HepG2 (cell line): ENCODE data around the gene ZDHHC24. TPM values are rescaled to one million over a fixed set of nuclear protein-coding genes. Genes with fewer than 3 reads are reported as not detected.
A peak's percentile ranks its signal among the peaks of the same experiment; 100 is the strongest.

ENCODE experiments used
- ATAC-seq: fragments of 200-7000 bp; cut with Tn5 transposase; 3 replicates; pipeline ENCODE4 v1.9.1; 2020; ENCODE audit warnings: mild to moderate bottlenecking, moderate library complexity
- BruUV-seq: library from RNA; stranded (reverse); fragments of 400-500 nt; replicated peaks from 2 replicates; lab custom pipeline; 2021; lab: Mats Ljungman, UMichigan
- CTCF ChIA-PET: fragments of 300-600 bp; formaldehyde crosslinking; extraction: SDS; loops from one replicate; lab custom pipeline; 2021; ENCODE audit warnings: low total read pairs, inconsistent platforms, low intra/inter-chr PET ratio; lab: Yijun Ruan, JAX
- POLR2A ChIA-PET: fragments of 350-600 bp; sonication (Branson Sonifier 250); formaldehyde crosslinking; loops from one replicate; lab custom pipeline; 2020; ENCODE audit warnings: antibody characterized with exemption, inconsistent platforms; lab: Yijun Ruan, JAX
- DNase-seq: peaks from one replicate; pipeline ENCODE4 v3.0.0-alpha.2; 2015; ENCODE audit warnings: low spot score
- FAIRE-seq: peaks from 3 replicates; lab custom pipeline; 2011; peaks lifted over from hg19 to GRCh38; lab: Jason Lieb, UNC
- H2AFZ ChIP-seq: one replicate; pipeline ENCODE4 v1.6.1; 2011; ENCODE audit warnings: low read length, inconsistent platforms
- H3K27ac ChIP-seq: fragments of 300-600 bp; 3 replicates; pipeline ENCODE4 v1.8.0; 2011; ENCODE audit warnings: mixed run types, mild to moderate bottlenecking, mixed read lengths, low read length, inconsistent platforms; ENCODE audit not compliant: insufficient read depth; ENCODE audit errors: extremely low read length
- H3K27me3 ChIP-seq, 2 experiments: fragments of 200-600 bp in 1 of 2; 2 replicates in 1 of 2; 3 replicates in 1 of 2; pipeline versions ENCODE4 v1.6.0 to v1.8.0; 2011; ENCODE audit warnings: low read length in 2 of 2, mild to moderate bottlenecking in 2 of 2, moderate library complexity in 2 of 2, inconsistent platforms in 1 of 2; ENCODE audit not compliant: insufficient read depth in 2 of 2, control insufficient read depth in 1 of 2
- H3K36me3 ChIP-seq, 2 experiments: fragments of 200-600 bp in 1 of 2; replicated peaks in 1 of 2; 2 replicates in 1 of 2; 3 replicates in 1 of 2; pipeline versions ENCODE4 v1.5.1 to v1.8.0; 2011; ENCODE audit warnings: low read length in 2 of 2, inconsistent platforms in 1 of 2; ENCODE audit not compliant: insufficient read depth in 2 of 2, control insufficient read depth in 1 of 2
- H3K4me1 ChIP-seq: 2 replicates; pipeline ENCODE4 v1.5.1; 2012; ENCODE audit warnings: low read length, inconsistent platforms; ENCODE audit not compliant: insufficient read depth
- H3K4me2 ChIP-seq: 2 replicates; pipeline ENCODE4 v1.6.0; 2011; ENCODE audit warnings: low read depth, low read length, inconsistent platforms
- H3K4me3 ChIP-seq, 3 experiments: fragments of 200-600 bp in 1 of 3; sonication (generic), shearing (Covaris generic) in 1 of 3; replicated peaks in 1 of 3; 2 replicates each; pipeline ENCODE4 v1.5.1; 2011 to 2016; ENCODE audit warnings: low read length in 3 of 3, inconsistent platforms in 2 of 3, low read depth in 2 of 3, mild to moderate bottlenecking in 2 of 3, control low read depth in 1 of 3, mixed read lengths in 1 of 3; ENCODE audit not compliant: insufficient read depth in 1 of 3
- H3K79me2 ChIP-seq: one replicate; pipeline ENCODE4 v1.6.1; 2011; ENCODE audit warnings: low read length, inconsistent platforms; ENCODE audit not compliant: insufficient read depth
- H3K9ac ChIP-seq: 2 replicates; pipeline ENCODE4 v1.6.0; 2011; ENCODE audit warnings: mild to moderate bottlenecking, low read depth, low read length, inconsistent platforms; ENCODE audit not compliant: insufficient read depth
- H3K9me3 ChIP-seq: 2 replicates; pipeline ENCODE4 v1.5.1; 2012; ENCODE audit warnings: mild to moderate bottlenecking, low read length
- H4K20me1 ChIP-seq: 2 replicates; pipeline ENCODE4 v1.6.0; 2011; ENCODE audit warnings: inconsistent platforms, mild to moderate bottlenecking, low read length, moderate library complexity; ENCODE audit not compliant: insufficient read depth
- AGO2 ChIP-seq: fragments of 200-400 bp; formaldehyde crosslinking; optimal IDR thresholded peaks from 2 replicates; pipeline ENCODE3; 2017; ENCODE audit warnings: mild to moderate bottlenecking, low read depth, low read length, moderate library complexity
- MBNL3 ChIP-seq: fragments of 250-450 bp; sonication (Bioruptor Pico); conservative IDR thresholded peaks from 2 replicates; pipeline ENCODE4 v1.8.0; 2022; ENCODE audit warnings: mild to moderate bottlenecking, inconsistent platforms
- SAP130 ChIP-seq: IDR thresholded peaks from 2 replicates; pipeline ENCODE4 v1.6.1; 2016; ENCODE audit warnings: low read depth
- SATB2 ChIP-seq: sonication (generic); formaldehyde crosslinking; IDR thresholded peaks from 2 replicates; pipeline ENCODE4 v1.5.0; 2020; ENCODE audit warnings: missing genetic modification reagents
- SRSF4 ChIP-seq: fragments of 200-400 bp; formaldehyde crosslinking; IDR thresholded peaks from one replicate; pipeline ENCODE4 v1.6.1; 2018; ENCODE audit warnings: mild to moderate bottlenecking, low read depth, low read length, moderate library complexity; ENCODE audit not compliant: poor library complexity, severe bottlenecking
- TCF12 ChIP-seq, 2 experiments: fragments of 450-650 bp in 1 of 2; sonication (generic) in 1 of 2; formaldehyde crosslinking in 1 of 2; IDR thresholded peaks; 2 replicates each; pipeline versions ENCODE4 v1.6.1 to v1.8.0; 2017 to 2022; ENCODE audit warnings: antibody characterized with exemption in 1 of 2, mild to moderate bottlenecking in 1 of 2, missing genetic modification reagents in 1 of 2, moderate library complexity in 1 of 2
- ZFP36L1 ChIP-seq: sonication (generic); formaldehyde crosslinking; IDR thresholded peaks from 2 replicates; pipeline ENCODE4 v1.8.0; 2022; ENCODE audit warnings: mild to moderate bottlenecking, missing genetic modification reagents, moderate library complexity
- ZFP90 ChIP-seq: sonication (generic); formaldehyde crosslinking; IDR thresholded peaks from 2 replicates; pipeline ENCODE4 v1.8.0; 2022; ENCODE audit warnings: missing genetic modification reagents, mild to moderate bottlenecking, inconsistent platforms, borderline replicate concordance
- ZMYM4 ChIP-seq: sonication (generic); formaldehyde crosslinking; IDR thresholded peaks from 2 replicates; pipeline ENCODE4 v1.8.1; 2023; ENCODE audit warnings: mild to moderate bottlenecking, missing genetic modification reagents
- ZNF530 ChIP-seq: sonication (generic); formaldehyde crosslinking; IDR thresholded peaks from 2 replicates; pipeline ENCODE4 v1.5.0; 2020; ENCODE audit warnings: low read depth, mild to moderate bottlenecking, missing genetic modification reagents
- WGBS: methylation state at CpG from one replicate; pipeline ENCODE4 v1.1.6; 2017; ENCODE audit warnings: low lambda C conversion rate; 5-methylcytosine and 5-hydroxymethylcytosine counted together
- in situ Hi-C: cut with HindIII; loops from 2 replicates; pipeline ENCODE4 v1.10.0; 2017; ENCODE audit warnings: low pct_unique_long_range_greater_than_20kb; ENCODE audit not compliant: extremely low pct_ligation_motif_present
- intact Hi-C: fragments of 100-400 bp; cut with micrococcal nuclease; formaldehyde crosslinking; loops from one replicate; pipeline ENCODE4 v1.10.0; 2022; ENCODE audit not compliant: unreplicated experiment
- polyA plus RNA-seq, 8 experiments: library from polyadenylated mRNA; depleted of rRNA in 3 of 8; stranded (reverse) in 7 of 8; unstranded in 1 of 8; fragments of >200 nt; fragmentation: Illumina TruSeq in 4 of 8; extraction: Trizol in 4 of 8; gene quantifications; 2 replicates each; pipeline versions ENCODE4 v1.2.1 to v1.2.3, GENCODE V29; 2011 to 2016; ENCODE audit warnings: low read depth in 4 of 8, missing spikeins in 1 of 8, mixed read lengths in 1 of 8; ENCODE audit not compliant: insufficient read depth in 1 of 8
- total RNA-seq, 5 experiments: library from RNA; depleted of rRNA; stranded (reverse); fragments of >200 nt; fragmentation: Illumina TruSeq; extraction: Trizol; gene quantifications; 2 replicates each; pipeline ENCODE4 v1.2.3, GENCODE V29; 2016; ENCODE audit warnings: low read depth in 1 of 5
- TF ChIP-seq, protein P1 (sequence below): sonication (generic); formaldehyde crosslinking; IDR thresholded peaks from 2 replicates; pipeline ENCODE4 v1.8.1; 2023; ENCODE audit warnings: mild to moderate bottlenecking, missing genetic modification reagents
- TF ChIP-seq, protein P2 (sequence below): fragments of 450-650 bp; IDR thresholded peaks from 2 replicates; pipeline ENCODE4 v1.6.1; 2016

Gene ZDHHC24
- total and polyA plus RNA-seq, 2 of the 13 experiments (the other 11 are each of a cell fraction or from before 2014, with no cell fraction given): 4.3 TPM

DNA sequence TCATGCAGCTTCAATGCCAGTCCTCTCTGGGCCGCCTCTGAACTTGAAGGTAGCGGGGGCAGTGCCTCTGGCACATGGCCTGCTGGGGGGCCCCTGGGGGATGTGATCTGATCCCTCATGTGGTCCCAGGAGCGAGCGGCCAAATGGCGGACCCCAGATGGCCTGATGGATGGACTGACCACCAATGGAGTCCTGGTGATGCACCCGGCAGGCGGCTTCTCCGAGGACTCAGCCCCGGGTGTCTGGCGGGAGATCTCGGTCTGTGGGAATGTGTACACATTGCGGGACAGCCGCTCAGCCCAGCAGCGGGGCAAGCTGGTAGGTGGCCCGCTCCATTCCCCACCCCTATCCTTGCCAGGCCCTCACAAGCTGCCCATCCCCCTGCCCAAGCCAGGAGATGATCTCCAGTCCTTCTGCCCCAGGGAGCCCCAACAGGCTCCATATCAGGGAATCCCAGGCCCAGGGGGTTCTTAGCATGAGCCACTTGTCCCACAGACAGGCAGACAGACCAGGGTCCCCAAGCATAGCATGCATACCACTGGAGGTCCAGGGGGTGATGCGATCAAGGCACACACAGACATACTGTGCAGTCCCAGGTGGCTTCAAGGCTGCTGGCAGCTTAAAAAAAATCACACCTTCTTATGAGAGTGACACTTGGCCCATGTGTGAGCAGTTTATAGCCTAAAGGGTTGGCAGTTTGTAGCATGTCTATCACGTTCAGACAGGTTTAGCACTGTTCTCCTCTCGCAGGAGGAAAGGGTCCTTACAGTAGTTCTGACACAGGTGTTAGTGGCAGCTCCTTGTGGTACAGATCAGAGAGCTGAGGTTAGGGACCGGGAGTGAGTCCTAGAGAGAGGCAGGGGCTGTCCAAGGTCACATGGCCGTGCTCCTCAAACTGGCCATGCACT is 72.0 kb downstream of the ZDHHC24 start:
- POLR2A ChIA-PET: no interaction called here
- intact Hi-C loops: no loop called here
- no peak overlapping the region for H3K4me3 ChIP-seq
- TF ChIP-seq AGO2 (peak; percentile 60), TCF12 (IDR thresholded peaks at IDR 0.05) (no peak), TCF12 (CRISPR knock-in tag; IDR thresholded peaks at IDR 0.05) (no peak), ZFP36L1 (no peak)
- TF ChIP-seq, protein P1, sequence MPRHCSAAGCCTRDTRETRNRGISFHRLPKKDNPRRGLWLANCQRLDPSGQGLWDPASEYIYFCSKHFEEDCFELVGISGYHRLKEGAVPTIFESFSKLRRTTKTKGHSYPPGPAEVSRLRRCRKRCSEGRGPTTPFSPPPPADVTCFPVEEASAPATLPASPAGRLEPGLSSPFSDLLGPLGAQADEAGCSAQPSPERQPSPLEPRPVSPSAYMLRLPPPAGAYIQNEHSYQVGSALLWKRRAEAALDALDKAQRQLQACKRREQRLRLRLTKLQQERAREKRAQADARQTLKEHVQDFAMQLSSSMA: no peak
- TF ChIP-seq, all 625 proteins: peak for 1
- WGBS: 91% methylated on average over 5 of the region's 20 CpGs
- Histone ChIP-seq H3K9me3 (no peaks in the 10 kb centered on the region), H3K4me1 (peaks cover 6% of the 10 kb centered on the region), H3K4me2 (no peak overlapping the region), H2AFZ (no peak overlapping the region), H3K9ac (no peak overlapping the region), H3K79me2 (no peaks in the 10 kb centered on the region), H3K36me3 (peaks cover 0 to 2% of the 10 kb centered on the region in 2 experiments; a peak in 3 of 5 replicates), H4K20me1 (no peaks in the 10 kb centered on the region), H3K27me3 (no peaks in the 10 kb centered on the region), H3K27ac (no peak overlapping the region)
- ATAC-seq (no peak), FAIRE-seq (no peak), DNase-seq (no peak)
- no TSS peak for BruUV-seq
- in situ Hi-C loops: no loop called here
- CTCF ChIA-PET: no interaction called here

DNA sequence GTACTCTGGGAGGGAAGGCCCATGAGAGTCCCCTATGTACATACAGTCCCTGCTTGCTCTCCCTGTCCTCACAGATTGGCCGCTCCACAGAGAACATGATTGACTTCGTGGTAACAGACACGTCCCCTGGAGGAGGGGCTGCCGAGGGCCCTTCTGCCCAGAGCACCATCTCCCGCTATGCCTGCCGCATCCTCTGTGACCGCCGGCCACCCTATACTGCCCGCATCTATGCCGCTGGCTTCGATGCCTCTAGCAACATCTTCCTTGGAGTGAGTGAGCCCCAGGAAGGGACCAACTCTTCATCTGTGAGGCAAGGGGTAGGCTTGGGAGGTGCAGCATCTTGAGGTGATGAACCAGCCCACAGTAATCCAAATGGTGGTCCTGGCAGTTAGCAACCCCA is 72.7 kb downstream of the ZDHHC24 start:
- no peak for DNase-seq
- in situ Hi-C loops (no loop called here), intact Hi-C loops (no loop called here)

More for the DNA sequence above, 72.7 kb downstream of the ZDHHC24 start:
- Histone ChIP-seq H3K4me3 (no peak overlapping the region), H4K20me1 (no peaks in the 10 kb centered on the region; the same call in 1 of the 2 replicates), H3K27ac (no peak overlapping the region), H3K36me3 (peaks cover 0 to 2% of the 10 kb centered on the region in 2 experiments; a peak in 3 of 5 replicates), H3K9me3 (no peaks in the 10 kb centered on the region), H3K4me2 (no peak overlapping the region), H3K27me3 (no peaks in the 10 kb centered on the region), H2AFZ (no peak overlapping the region), H3K4me1 (peaks cover 3% of the 10 kb centered on the region), H3K9ac (no peak overlapping the region), H3K79me2 (no peaks in the 10 kb centered on the region)
- ATAC-seq (no peak), FAIRE-seq (no peak)
- 93% methylated on average over 10 of the region's 11 CpGs for WGBS
- BruUV-seq: no TSS peak
- ChIA-PET CTCF (no interaction called here), POLR2A (no interaction called here)
- no peak for TF ChIP-seq MBNL3
- TF ChIP-seq ZNF530 (CRISPR knock-in tag): no peak
- no peak for TF ChIP-seq SAP130
- no peak for TF ChIP-seq ZMYM4 (CRISPR knock-in tag)
- TF ChIP-seq SRSF4: no peak
- TF ChIP-seq SATB2 (CRISPR knock-in tag): no peak
- TF ChIP-seq, protein P2, sequence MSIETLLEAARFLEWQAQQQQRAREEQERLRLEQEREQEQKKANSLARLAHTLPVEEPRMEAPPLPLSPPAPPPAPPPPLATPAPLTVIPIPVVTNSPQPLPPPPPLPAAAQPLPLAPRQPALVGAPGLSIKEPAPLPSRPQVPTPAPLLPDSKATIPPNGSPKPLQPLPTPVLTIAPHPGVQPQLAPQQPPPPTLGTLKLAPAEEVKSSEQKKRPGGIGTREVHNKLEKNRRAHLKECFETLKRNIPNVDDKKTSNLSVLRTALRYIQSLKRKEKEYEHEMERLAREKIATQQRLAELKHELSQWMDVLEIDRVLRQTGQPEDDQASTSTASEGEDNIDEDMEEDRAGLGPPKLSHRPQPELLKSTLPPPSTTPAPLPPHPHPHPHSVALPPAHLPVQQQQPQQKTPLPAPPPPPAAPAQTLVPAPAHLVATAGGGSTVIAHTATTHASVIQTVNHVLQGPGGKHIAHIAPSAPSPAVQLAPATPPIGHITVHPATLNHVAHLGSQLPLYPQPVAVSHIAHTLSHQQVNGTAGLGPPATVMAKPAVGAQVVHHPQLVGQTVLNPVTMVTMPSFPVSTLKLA: no peak
- TF ChIP-seq ZFP90 (CRISPR knock-in tag): no peak
